Nephron (organoid): Measurements from ENCODE around the gene RPP25L.

Source experiments
- H3K27ac Mint-ChIP-seq, 3 experiments: 2 replicates each; pipeline ENCODE4 v1.8.0; 2020; ENCODE audit warnings: mixed read lengths in 3 of 3, mild to moderate bottlenecking in 2 of 3, moderate library complexity in 1 of 3
- H3K27me3 Mint-ChIP-seq: 2 replicates; pipeline ENCODE4 v1.8.0; 2021; ENCODE audit warnings: low read depth, mild to moderate bottlenecking, moderate library complexity, mixed read lengths
- H3K36me3 Mint-ChIP-seq: 2 replicates; pipeline ENCODE4 v1.8.0; 2020; ENCODE audit warnings: low read depth, mixed read lengths
- H3K4me1 Mint-ChIP-seq: 2 replicates; pipeline ENCODE4 v1.8.0; 2020; ENCODE audit warnings: mixed read lengths
- H3K4me3 Mint-ChIP-seq, 3 experiments: 2 replicates each; pipeline ENCODE4 v1.8.0; 2020; ENCODE audit warnings: mild to moderate bottlenecking in 3 of 3, mixed read lengths in 3 of 3, moderate library complexity in 2 of 3
- H3K9me3 Mint-ChIP-seq: 2 replicates; pipeline ENCODE4 v1.8.0; 2020; ENCODE audit warnings: mixed read lengths
- TF ChIP-seq, protein P1 (sequence below), 3 experiments: fragments of 200-600 bp; sonication (generic); IDR thresholded peaks; one replicate each; pipeline ENCODE4 v1.5.0; 2021; ENCODE audit warnings: antibody characterized with exemption in 3 of 3; ENCODE audit not compliant: unreplicated experiment in 3 of 3

The RPP25L gene, protein sequence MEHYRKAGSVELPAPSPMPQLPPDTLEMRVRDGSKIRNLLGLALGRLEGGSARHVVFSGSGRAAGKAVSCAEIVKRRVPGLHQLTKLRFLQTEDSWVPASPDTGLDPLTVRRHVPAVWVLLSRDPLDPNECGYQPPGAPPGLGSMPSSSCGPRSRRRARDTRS

DNA sequence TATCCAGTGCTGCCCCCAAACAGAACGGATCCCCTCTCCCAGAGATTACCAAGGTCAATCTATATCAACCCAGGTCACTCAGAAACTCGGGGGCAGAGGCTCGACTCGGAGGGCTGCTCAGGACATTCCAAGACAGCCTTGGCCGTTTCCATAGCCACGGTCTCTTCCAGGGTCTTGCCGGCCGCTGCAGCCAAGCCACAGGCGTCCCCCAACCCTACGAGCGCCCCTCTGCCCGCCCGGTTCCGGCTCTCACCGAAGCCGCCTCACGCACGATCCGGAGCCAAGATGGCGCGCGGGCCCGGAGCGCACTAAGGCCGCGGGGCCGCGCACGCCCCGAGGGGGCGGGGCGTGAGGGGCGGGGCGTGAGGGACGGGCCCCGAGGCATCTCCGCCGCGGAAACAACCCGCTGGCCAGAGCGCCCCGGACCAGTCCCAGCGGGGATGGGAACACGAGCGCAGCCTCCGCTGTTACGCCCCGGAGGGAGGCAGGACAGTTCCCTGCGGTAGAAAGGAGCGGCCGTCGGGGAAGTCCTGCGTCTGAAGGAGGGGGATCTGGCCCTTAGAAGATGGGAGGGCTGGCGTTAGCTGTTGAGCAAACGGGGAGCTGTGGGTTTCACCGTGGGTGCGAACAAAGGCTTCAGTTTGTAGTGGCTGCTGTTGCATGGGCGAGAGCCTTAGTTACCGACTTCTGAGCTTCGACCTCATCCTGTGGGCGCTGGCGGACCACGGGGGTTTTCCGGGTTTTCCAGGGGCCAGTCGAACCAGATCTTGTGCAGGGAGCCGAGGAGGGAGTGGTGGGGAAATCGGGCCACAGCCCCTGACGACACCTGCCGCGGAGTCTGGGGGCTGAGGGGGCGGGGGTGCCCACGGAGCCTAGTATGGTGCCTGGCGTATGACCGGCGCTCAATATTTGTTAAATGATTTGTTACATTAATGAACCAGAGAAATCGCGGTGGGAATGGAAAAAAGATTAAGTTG lies at the start of gene RPP25L:
RPP25L (minus strand) TSS at position 287 of the 977 bp plus-strand sequence. CDS start 801 bp downstream, outside the sequence.
- no peaks in the 10 kb centered on the region for H3K9me3 Mint-ChIP-seq
- peaks cover 16% of the 10 kb centered on the region for H3K36me3 Mint-ChIP-seq
- peak within 1 kb of the TSS; percentile 85 to 86 (median 85) for H3K27ac Mint-ChIP-seq
- TF ChIP-seq, protein P1, sequence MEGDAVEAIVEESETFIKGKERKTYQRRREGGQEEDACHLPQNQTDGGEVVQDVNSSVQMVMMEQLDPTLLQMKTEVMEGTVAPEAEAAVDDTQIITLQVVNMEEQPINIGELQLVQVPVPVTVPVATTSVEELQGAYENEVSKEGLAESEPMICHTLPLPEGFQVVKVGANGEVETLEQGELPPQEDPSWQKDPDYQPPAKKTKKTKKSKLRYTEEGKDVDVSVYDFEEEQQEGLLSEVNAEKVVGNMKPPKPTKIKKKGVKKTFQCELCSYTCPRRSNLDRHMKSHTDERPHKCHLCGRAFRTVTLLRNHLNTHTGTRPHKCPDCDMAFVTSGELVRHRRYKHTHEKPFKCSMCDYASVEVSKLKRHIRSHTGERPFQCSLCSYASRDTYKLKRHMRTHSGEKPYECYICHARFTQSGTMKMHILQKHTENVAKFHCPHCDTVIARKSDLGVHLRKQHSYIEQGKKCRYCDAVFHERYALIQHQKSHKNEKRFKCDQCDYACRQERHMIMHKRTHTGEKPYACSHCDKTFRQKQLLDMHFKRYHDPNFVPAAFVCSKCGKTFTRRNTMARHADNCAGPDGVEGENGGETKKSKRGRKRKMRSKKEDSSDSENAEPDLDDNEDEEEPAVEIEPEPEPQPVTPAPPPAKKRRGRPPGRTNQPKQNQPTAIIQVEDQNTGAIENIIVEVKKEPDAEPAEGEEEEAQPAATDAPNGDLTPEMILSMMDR (IDR thresholded peaks at IDR 0.05; ENCODE audit: unreplicated experiment in 3 of 3): no peak
- peaks cover 21% of the 10 kb centered on the region for H3K4me1 Mint-ChIP-seq
- H3K4me3 Mint-ChIP-seq: peak within 1 kb of the TSS; percentile 84 to 91 (median 90)
- H3K27me3 Mint-ChIP-seq: no peaks in the 10 kb centered on the region

GRCh38 chr9:34659592-34660253 lies 47.8 kb upstream of the RPP25L start:
- no peaks in the 10 kb centered on the region for H3K27me3 Mint-ChIP-seq
- peaks cover 43% of the 10 kb centered on the region for H3K4me1 Mint-ChIP-seq
- no peak overlapping the region for H3K4me3 Mint-ChIP-seq

GRCh38 chr9:34658461-34658860 lies 46.6 kb upstream of the RPP25L start:
- Mint-ChIP-seq H3K4me3 (peak overlapping the region in 1 of 3 experiments; percentile 30), H3K9me3 (no peaks in the 10 kb centered on the region), H3K36me3 (peaks cover 27% of the 10 kb centered on the region), H3K27ac (peak overlapping the region in 1 of 3 experiments; percentile 21), H3K27me3 (no peaks in the 10 kb centered on the region), H3K4me1 (peaks cover 42% of the 10 kb centered on the region)
- TF ChIP-seq, protein P1 (IDR thresholded peaks at IDR 0.05; ENCODE audit: unreplicated experiment in 3 of 3): no peak

More at GRCh38 chr9:34659592-34660253, 47.8 kb upstream of the RPP25L start:
- TF ChIP-seq, protein P1 (IDR thresholded peaks at IDR 0.05; ENCODE audit: unreplicated experiment in 3 of 3): no peak
- Mint-ChIP-seq H3K9me3 (no peaks in the 10 kb centered on the region), H3K36me3 (peaks cover 30% of the 10 kb centered on the region), H3K27ac (no peak overlapping the region)

GRCh38 chr9:34656992-34657391 lies 45.1 kb upstream of the RPP25L start:
- H3K4me1 Mint-ChIP-seq: peaks cover 47% of the 10 kb centered on the region
- TF ChIP-seq, protein P1 (IDR thresholded peaks at IDR 0.05; ENCODE audit: unreplicated experiment in 3 of 3): no peak
- H3K9me3 Mint-ChIP-seq: no peaks in the 10 kb centered on the region
- H3K4me3 Mint-ChIP-seq: no peak overlapping the region
- no peak overlapping the region for H3K27ac Mint-ChIP-seq
- peaks cover 18% of the 10 kb centered on the region for H3K36me3 Mint-ChIP-seq
- H3K27me3 Mint-ChIP-seq: no peaks in the 10 kb centered on the region

GRCh38 chr9:34655394-34655793 lies 43.5 kb upstream of the RPP25L start:
- Mint-ChIP-seq H3K9me3 (no peaks in the 10 kb centered on the region), H3K27me3 (no peaks in the 10 kb centered on the region)

More at GRCh38 chr9:34655394-34655793, 43.5 kb upstream of the RPP25L start:
- TF ChIP-seq, protein P1 (IDR thresholded peaks at IDR 0.05; ENCODE audit: unreplicated experiment in 3 of 3): no peak
- peaks cover 63% of the 10 kb centered on the region for H3K4me1 Mint-ChIP-seq
- peak overlapping the region; percentile 72 to 99 (median 99) for H3K27ac Mint-ChIP-seq
- peak overlapping the region; percentile 74 to 95 (median 89) for H3K4me3 Mint-ChIP-seq
- H3K36me3 Mint-ChIP-seq: peaks cover 11% of the 10 kb centered on the region
